IMR-90 (cell line): ENCODE results near the gene NEK6. TPM values are rescaled to one million over a fixed set of nuclear protein-coding genes. Genes with fewer than 3 reads are reported as not detected.

Source experiments
- ATAC-seq: fragments of 200-7000 bp; cut with Tn5 transposase; 2 replicates; pipeline ENCODE4 v1.9.1; 2020; ENCODE audit warnings: low read depth, mild to moderate bottlenecking, moderate library complexity
- BruUV-seq: library from RNA; stranded (reverse); fragments of 400-500 nt; replicated peaks from 2 replicates; lab custom pipeline; 2021; lab: Mats Ljungman, UMichigan
- CTCF ChIA-PET: fragments of 300-600 bp; formaldehyde crosslinking; extraction: SDS; loops from one replicate; lab custom pipeline; 2021; ENCODE audit warnings: antibody characterized with exemption; lab: Yijun Ruan, JAX
- POLR2A ChIA-PET: fragments of 300-600 bp; sonication (Branson Sonifier 250); formaldehyde crosslinking; loops from one replicate; lab custom pipeline; 2022; ENCODE audit warnings: antibody characterized with exemption; ENCODE audit not compliant: unreplicated experiment; lab: Charles Lee
- DNase-seq: peaks from one replicate; pipeline ENCODE4 v3.0.0; 2013
- H2AFZ ChIP-seq: replicated peaks from 2 replicates; pipeline ENCODE3; 2013; ENCODE audit warnings: low read length, mild to moderate bottlenecking; ENCODE audit not compliant: poor library complexity
- H2AK5ac ChIP-seq: 2 replicates; pipeline ENCODE4 v1.6.1; 2013; ENCODE audit warnings: low read depth, low read length, inconsistent platforms
- H2AK9ac ChIP-seq: replicated peaks from 2 replicates; pipeline ENCODE3; 2013; ENCODE audit warnings: mild to moderate bottlenecking, low read depth, low read length, moderate library complexity; ENCODE audit not compliant: poor library complexity
- H2BK120ac ChIP-seq: 2 replicates; pipeline ENCODE4 v1.6.1; 2013; ENCODE audit warnings: low read depth, low read length, inconsistent platforms
- H2BK15ac ChIP-seq: 3 replicates; pipeline ENCODE4 v1.6.1; 2013; ENCODE audit warnings: low read depth, low read length, inconsistent platforms
- H2BK20ac ChIP-seq: 2 replicates; pipeline ENCODE4 v1.6.1; 2013; ENCODE audit warnings: low read depth, mild to moderate bottlenecking, inconsistent platforms, low read length, moderate library complexity
- H2BK5ac ChIP-seq: 2 replicates; pipeline ENCODE4 v1.6.1; 2013; ENCODE audit warnings: mild to moderate bottlenecking, low read depth, low read length, inconsistent platforms; ENCODE audit not compliant: poor library complexity, severe bottlenecking
- H3K14ac ChIP-seq: replicated peaks from 2 replicates; pipeline ENCODE4 v1.6.1; 2013; ENCODE audit warnings: low read depth, low read length, inconsistent platforms
- H3K18ac ChIP-seq: 2 replicates; pipeline ENCODE4 v1.6.1; 2013; ENCODE audit warnings: low read depth, low read length, control low read depth
- H3K23ac ChIP-seq: 2 replicates; pipeline ENCODE4 v1.6.1; 2013; ENCODE audit warnings: low read depth, low read length, inconsistent platforms
- H3K27ac ChIP-seq: 2 replicates; pipeline ENCODE4 v1.5.1; 2013; ENCODE audit warnings: mild to moderate bottlenecking, control low read depth, low read length; ENCODE audit not compliant: insufficient read depth
- H3K27me3 ChIP-seq: 2 replicates; pipeline ENCODE4 v1.6.1; 2013; ENCODE audit warnings: low read length; ENCODE audit not compliant: control insufficient read depth, insufficient read depth
- H3K36me3 ChIP-seq: 2 replicates; pipeline ENCODE4 v1.6.1; 2013; ENCODE audit warnings: low read length, mixed read lengths; ENCODE audit not compliant: control insufficient read depth, insufficient read depth
- H3K4ac ChIP-seq: 2 replicates; pipeline ENCODE4 v1.6.1; 2013; ENCODE audit warnings: low read depth, low read length, inconsistent platforms
- H3K4me1 ChIP-seq: 2 replicates; pipeline ENCODE4 v1.6.1; 2013; ENCODE audit warnings: low read length, mixed read lengths; ENCODE audit not compliant: control insufficient read depth, insufficient read depth
- H3K4me2 ChIP-seq: 2 replicates; pipeline ENCODE4 v1.6.1; 2013; ENCODE audit warnings: low read depth, mild to moderate bottlenecking, control low read depth, low read length, moderate library complexity
- H3K4me3 ChIP-seq: 2 replicates; pipeline ENCODE4 v1.5.1; 2013; ENCODE audit warnings: low read depth, mild to moderate bottlenecking, control low read depth, low read length, moderate library complexity; ENCODE audit not compliant: insufficient read depth
- H3K56ac ChIP-seq: 2 replicates; pipeline ENCODE4 v1.6.1; 2013; ENCODE audit warnings: low read length, inconsistent platforms; ENCODE audit not compliant: insufficient read depth; ENCODE audit errors: extremely low read depth
- H3K79me1 ChIP-seq, 2 experiments: 2 replicates each; pipeline ENCODE4 v1.6.1; 2013; ENCODE audit warnings: low read length in 2 of 2, inconsistent platforms in 1 of 2, low read depth in 1 of 2
- H3K9ac ChIP-seq: 2 replicates; pipeline ENCODE4 v1.6.1; 2013; ENCODE audit warnings: low read depth, low read length, control low read depth
- H3K9me1 ChIP-seq: 2 replicates; pipeline ENCODE4 v1.6.1; 2013; ENCODE audit warnings: low read length, inconsistent platforms; ENCODE audit not compliant: insufficient read depth
- H3K9me3 ChIP-seq: 2 replicates; pipeline ENCODE4 v1.6.1; 2013; ENCODE audit warnings: low read length; ENCODE audit not compliant: control insufficient read depth, insufficient read depth
- H4K20me1 ChIP-seq: 2 replicates; pipeline ENCODE4 v1.6.1; 2013; ENCODE audit warnings: low read length, inconsistent platforms; ENCODE audit not compliant: insufficient read depth
- H4K5ac ChIP-seq: 2 replicates; pipeline ENCODE4 v1.6.1; 2013; ENCODE audit warnings: mild to moderate bottlenecking, low read depth, low read length, control low read depth
- H4K8ac ChIP-seq, 2 experiments: 2 replicates each; pipeline ENCODE4 v1.6.1; 2013; ENCODE audit warnings: low read depth in 2 of 2, low read length in 2 of 2, control low read depth in 1 of 2, inconsistent platforms in 1 of 2
- H4K91ac ChIP-seq: 2 replicates; pipeline ENCODE4 v1.6.1; 2013; ENCODE audit warnings: low read depth, low read length, inconsistent platforms; ENCODE audit not compliant: insufficient read depth
- BHLHE40 ChIP-seq: fragments of 150-350 bp; IDR thresholded peaks from 2 replicates; pipeline ENCODE4 v1.6.1; 2016; ENCODE audit warnings: mild to moderate bottlenecking, low read depth, low read length
- CEBPB ChIP-seq: IDR thresholded peaks from 2 replicates; pipeline ENCODE4 v1.6.1; 2012; ENCODE audit warnings: low read depth, low read length, improper control_type of control experiment
- CHD1 ChIP-seq: IDR thresholded peaks from 2 replicates; pipeline ENCODE4 v1.6.1; 2012; ENCODE audit warnings: low read depth, low read length, improper control_type of control experiment
- FOS ChIP-seq: fragments of 150-350 bp; IDR thresholded peaks from 2 replicates; pipeline ENCODE4 v1.6.1; 2016; ENCODE audit warnings: low read depth, low read length
- MAFK ChIP-seq: IDR thresholded peaks from 2 replicates; pipeline ENCODE4 v1.6.1; 2012; ENCODE audit warnings: low read depth, low read length, improper control_type of control experiment
- MXI1 ChIP-seq: IDR thresholded peaks from 2 replicates; pipeline ENCODE4 v1.6.1; 2012; ENCODE audit warnings: low read depth, mild to moderate bottlenecking, low read length, moderate library complexity, borderline replicate concordance
- NFE2L2 ChIP-seq: fragments of 150-350 bp; IDR thresholded peaks from 2 replicates; pipeline ENCODE4 v1.6.1; 2016; ENCODE audit warnings: low read depth, mild to moderate bottlenecking, low read length
- POLR2A ChIP-seq: IDR thresholded peaks from 2 replicates; pipeline ENCODE4 v1.6.1; 2012; ENCODE audit warnings: mild to moderate bottlenecking, low read depth, low read length
- RAD21 ChIP-seq: IDR thresholded peaks from 2 replicates; pipeline ENCODE4 v1.6.1; 2012; ENCODE audit warnings: low read length, improper control_type of control experiment
- RCOR1 ChIP-seq: IDR thresholded peaks from 2 replicates; pipeline ENCODE4 v1.6.1; 2012; ENCODE audit warnings: mild to moderate bottlenecking, low read length, improper control_type of control experiment; ENCODE audit not compliant: insufficient replicate concordance
- RFX5 ChIP-seq: IDR thresholded peaks from 2 replicates; pipeline ENCODE4 v1.8.0; 2012; ENCODE audit warnings: low read depth, mild to moderate bottlenecking, low read length, moderate library complexity
- SMC3 ChIP-seq: fragments of 150-350 bp; IDR thresholded peaks from 2 replicates; pipeline ENCODE4 v1.6.1; 2016; ENCODE audit warnings: low read depth, mild to moderate bottlenecking, antibody characterized with exemption, low read length, moderate library complexity
- WGBS, 2 experiments: methylation state at CpG; one replicate each; pipeline versions ENCODE4 v1.1.5 to v1.1.7; 2013; ENCODE audit warnings: missing lambda C conversion rate in 2 of 2; ENCODE audit not compliant: insufficient read length in 1 of 2; ENCODE audit errors: extremely low coverage in 2 of 2; 5-methylcytosine and 5-hydroxymethylcytosine counted together
- dilution Hi-C: fragments of 300-500 bp; cut with HindIII; formaldehyde crosslinking; loops from one replicate; pipeline ENCODE4 v1.14.3; 2018; ENCODE audit warnings: low sequenced_read_pairs; ENCODE audit not compliant: unreplicated experiment
- in situ Hi-C: fragments of 300-500 bp; cut with MboI; formaldehyde crosslinking; loops from 3 replicates; pipeline ENCODE4 v1.14.3; 2019; ENCODE audit warnings: low sequenced_read_pairs, inconsistent platforms, mixed read lengths
- intact Hi-C: fragments of 100-400 bp; cut with micrococcal nuclease; formaldehyde crosslinking; loops from 2 replicates; pipeline ENCODE4 v1.10.0; 2022
- polyA plus RNA-seq, 3 experiments: library from polyadenylated mRNA; depleted of rRNA; stranded (reverse); fragments of >200 nt; gene quantifications; 2 replicates each; pipeline ENCODE4 v1.2.3, GENCODE V29; 2012; ENCODE audit warnings: low replicate concordance in 1 of 3
- total RNA-seq: library from RNA; depleted of rRNA; stranded (reverse); fragments of >200 nt; gene quantifications from 2 replicates; pipeline ENCODE4 v1.2.3, GENCODE V29; 2012
- TF ChIP-seq, protein P1 (sequence below): fragments of 150-350 bp; IDR thresholded peaks from 2 replicates; pipeline ENCODE4 v1.6.1; 2016; ENCODE audit warnings: low read depth, mild to moderate bottlenecking, low read length, moderate library complexity, borderline replicate concordance
- TF ChIP-seq, protein P2 (sequence below): fragments of 150-350 bp; IDR thresholded peaks from 2 replicates; pipeline ENCODE4 v1.6.1; 2017; ENCODE audit warnings: mild to moderate bottlenecking, antibody characterized with exemption, low read length, low read depth

The NEK6 gene
- total and polyA plus RNA-seq, 2 of the 4 experiments (the other 2 are of a cell fraction): 79.9 to 112 TPM

DNA sequence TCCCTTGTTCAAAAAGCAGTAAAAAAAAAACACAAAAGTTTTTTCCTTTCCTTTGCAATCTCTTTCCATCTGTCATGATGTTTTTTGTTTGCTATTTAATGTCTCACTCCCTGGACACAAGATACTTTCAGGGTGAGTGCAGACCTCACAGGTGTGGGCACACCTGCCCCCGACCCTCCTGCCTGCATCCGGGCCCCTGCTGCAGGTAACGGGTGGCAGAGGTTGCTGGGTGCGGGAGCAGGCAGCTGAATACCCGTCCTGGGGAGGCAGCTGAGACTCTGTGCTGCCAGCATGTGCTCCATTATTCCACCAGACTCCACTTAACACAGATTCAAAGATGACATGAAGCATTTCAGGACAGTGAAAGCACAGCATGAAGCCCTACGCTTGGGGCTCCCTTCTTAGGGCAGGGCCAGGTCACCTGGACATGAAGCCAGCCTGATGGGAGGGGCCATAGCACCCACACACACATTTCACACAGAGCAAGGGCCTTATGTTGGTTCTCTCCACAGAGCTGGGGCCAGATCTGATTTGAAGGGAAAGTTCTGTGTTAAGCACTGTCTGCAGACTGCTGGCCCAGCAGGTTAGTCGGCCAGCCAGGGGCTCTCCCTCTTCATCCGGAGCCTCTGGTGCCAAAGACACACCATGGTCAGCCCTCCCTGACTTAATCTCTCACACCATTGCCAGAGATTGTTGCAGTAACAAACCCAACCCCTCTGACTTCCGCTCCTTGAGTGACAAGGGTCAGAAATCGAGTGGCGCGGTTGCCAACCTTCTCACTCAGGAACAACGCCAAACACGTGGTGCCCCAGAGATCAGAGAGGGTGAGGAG, 13.0 kb downstream of the NEK6 start (continued):
- TF ChIP-seq, protein P1, sequence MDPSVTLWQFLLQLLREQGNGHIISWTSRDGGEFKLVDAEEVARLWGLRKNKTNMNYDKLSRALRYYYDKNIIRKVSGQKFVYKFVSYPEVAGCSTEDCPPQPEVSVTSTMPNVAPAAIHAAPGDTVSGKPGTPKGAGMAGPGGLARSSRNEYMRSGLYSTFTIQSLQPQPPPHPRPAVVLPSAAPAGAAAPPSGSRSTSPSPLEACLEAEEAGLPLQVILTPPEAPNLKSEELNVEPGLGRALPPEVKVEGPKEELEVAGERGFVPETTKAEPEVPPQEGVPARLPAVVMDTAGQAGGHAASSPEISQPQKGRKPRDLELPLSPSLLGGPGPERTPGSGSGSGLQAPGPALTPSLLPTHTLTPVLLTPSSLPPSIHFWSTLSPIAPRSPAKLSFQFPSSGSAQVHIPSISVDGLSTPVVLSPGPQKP: no peak

DNA sequence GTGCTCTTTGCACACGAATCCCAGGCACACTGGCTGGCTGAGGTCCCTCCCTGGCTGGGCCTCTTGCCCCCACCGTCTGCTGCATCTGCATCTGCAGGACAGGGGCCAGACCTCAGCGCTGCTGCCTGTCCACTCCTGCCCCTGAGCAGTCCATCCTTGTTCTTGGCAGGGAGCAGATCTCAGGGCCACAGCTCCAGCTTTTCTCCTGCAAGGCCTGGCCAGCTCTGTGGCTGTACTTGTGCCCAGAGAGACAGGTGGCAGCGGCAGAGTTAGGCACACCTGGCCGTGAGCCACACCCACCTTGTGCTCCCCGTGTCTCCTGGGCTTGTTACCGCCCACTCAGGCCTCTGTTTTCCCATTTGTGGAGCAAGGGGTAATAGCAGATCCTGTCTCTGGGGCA, 13.9 kb downstream of the NEK6 start:
- DNase-seq: no peak
- CTCF ChIA-PET: no interaction called here
- no peak overlapping the region for H3K9ac ChIP-seq
- H4K20me1 ChIP-seq: peaks cover 99% of the 10 kb centered on the region
- dilution Hi-C loops: no loop called here
- H3K4ac ChIP-seq: no peak overlapping the region
- no TSS peak for BruUV-seq
- H3K9me1 ChIP-seq: peaks cover 70% of the 10 kb centered on the region
- POLR2A ChIA-PET: no interaction called here
- peaks cover 12 to 97% of the 10 kb centered on the region in 2 experiments for H3K79me1 ChIP-seq
- H3K23ac ChIP-seq: no peak overlapping the region
- no peak overlapping the region for H3K14ac ChIP-seq
- H3K56ac ChIP-seq: no peak overlapping the region
- no peak overlapping the region for H2BK120ac ChIP-seq
- H4K5ac ChIP-seq: no peak overlapping the region
- H3K27ac ChIP-seq: no peak overlapping the region; the same call in 1 of the 2 replicates
- peaks cover 68% of the 10 kb centered on the region for H3K4me1 ChIP-seq
- H4K8ac ChIP-seq: no peak overlapping the region
- no peak overlapping the region for H2BK5ac ChIP-seq
- H3K4me2 ChIP-seq: no peak overlapping the region
- no peak overlapping the region for H2BK15ac ChIP-seq
- H2AK5ac ChIP-seq: no peak overlapping the region
- H2BK20ac ChIP-seq: no peak overlapping the region
- WGBS, 2 experiments: 63% methylated on average over 4 of the region's 7 CpGs; no CpG with 5 or more reads in 1 of the 2 experiments
- no peaks in the 10 kb centered on the region for H3K27me3 ChIP-seq
- no peak overlapping the region for H3K4me3 ChIP-seq
- no peaks in the 10 kb centered on the region for H3K9me3 ChIP-seq
- ATAC-seq: no peak
- no peak overlapping the region for H4K91ac ChIP-seq
- in situ Hi-C loops: no loop called here
- H2AFZ ChIP-seq: no peak overlapping the region
- no peak overlapping the region for H2AK9ac ChIP-seq
- H3K18ac ChIP-seq: no peak overlapping the region
- intact Hi-C loops: no loop called here
- peaks cover 46% of the 10 kb centered on the region for H3K36me3 ChIP-seq
- no peak for TF ChIP-seq CHD1
- no peak for TF ChIP-seq POLR2A
- no peak for TF ChIP-seq CEBPB
- no peak for TF ChIP-seq NFE2L2
- TF ChIP-seq MAFK: no peak
- no peak for TF ChIP-seq SMC3
- no peak for TF ChIP-seq MXI1
- no peak for TF ChIP-seq RCOR1
- TF ChIP-seq RFX5: no peak
- TF ChIP-seq, protein P2, sequence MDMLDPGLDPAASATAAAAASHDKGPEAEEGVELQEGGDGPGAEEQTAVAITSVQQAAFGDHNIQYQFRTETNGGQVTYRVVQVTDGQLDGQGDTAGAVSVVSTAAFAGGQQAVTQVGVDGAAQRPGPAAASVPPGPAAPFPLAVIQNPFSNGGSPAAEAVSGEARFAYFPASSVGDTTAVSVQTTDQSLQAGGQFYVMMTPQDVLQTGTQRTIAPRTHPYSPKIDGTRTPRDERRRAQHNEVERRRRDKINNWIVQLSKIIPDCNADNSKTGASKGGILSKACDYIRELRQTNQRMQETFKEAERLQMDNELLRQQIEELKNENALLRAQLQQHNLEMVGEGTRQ: no peak
- no peak for TF ChIP-seq FOS
- no peak for TF ChIP-seq RAD21
- TF ChIP-seq BHLHE40: no peak
